Measurements from ENCODE around the gene TGFBR3.

Gene TGFBR3

DNA sequence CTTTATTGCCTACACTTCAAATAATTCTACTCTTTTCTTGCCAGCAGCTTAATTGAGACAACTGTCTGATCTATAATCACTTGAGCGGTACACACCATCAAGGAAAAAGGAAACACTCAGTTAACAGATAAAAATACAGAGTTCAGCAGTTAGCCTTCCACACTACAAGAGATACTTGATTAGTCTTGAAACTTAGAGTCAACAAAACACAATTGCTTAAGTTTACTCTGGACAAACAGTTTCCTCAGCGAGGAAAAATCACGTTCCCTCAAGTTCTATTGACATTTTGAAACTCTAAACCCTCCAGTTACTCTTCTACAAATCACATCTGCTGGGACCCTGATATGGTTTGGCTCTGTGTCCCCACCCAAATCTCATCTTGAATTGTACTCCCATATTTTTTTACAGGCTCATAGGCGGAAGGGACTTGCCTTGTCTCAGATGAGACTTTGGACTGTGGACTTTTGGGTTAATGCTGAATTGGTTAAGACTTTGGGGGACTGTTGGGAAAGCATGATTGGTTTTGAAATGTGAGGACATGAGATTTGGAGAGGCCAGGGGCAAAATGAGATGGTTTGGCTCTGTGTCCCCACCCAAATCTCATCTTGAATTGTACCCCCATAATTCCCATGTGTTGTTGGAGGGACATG, 244.9 kb downstream of the TGFBR3 start:
- no peak for DNase-seq (ENCODE audit: low read depth, low spot score)

- DNase-seq (ENCODE audit: low read depth, low spot score), result no peak
Observed at GRCh38 chr1:91637539-91637994, 248.4 kb downstream of the TGFBR3 start.

- no peak for DNase-seq (ENCODE audit: low read depth, low spot score)
Observed at GRCh38 chr1:91635763-91636162, 250.2 kb downstream of the TGFBR3 start.

DNA sequence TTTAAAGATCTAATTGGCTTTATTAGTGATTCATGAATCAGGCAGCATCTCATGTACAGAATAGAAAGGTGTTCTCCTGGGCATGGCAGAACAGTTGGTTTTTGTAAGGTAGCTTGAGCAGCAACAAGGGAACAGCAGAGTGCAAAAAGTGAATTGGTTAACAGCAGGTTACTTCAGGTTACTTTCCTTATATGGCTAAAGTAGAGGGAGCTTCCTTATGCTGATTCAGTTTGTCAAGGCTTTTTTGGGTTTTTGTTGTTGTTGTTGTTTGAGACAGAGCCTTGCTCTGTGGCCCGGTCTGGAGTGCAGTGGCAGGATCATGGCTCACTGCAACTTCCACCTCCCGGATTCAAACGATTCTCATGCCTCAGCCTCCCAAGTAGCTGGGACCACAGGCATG, 252.5 kb downstream of the TGFBR3 start:
- DNase-seq (ENCODE audit: low read depth, low spot score), result no peak

DNA sequence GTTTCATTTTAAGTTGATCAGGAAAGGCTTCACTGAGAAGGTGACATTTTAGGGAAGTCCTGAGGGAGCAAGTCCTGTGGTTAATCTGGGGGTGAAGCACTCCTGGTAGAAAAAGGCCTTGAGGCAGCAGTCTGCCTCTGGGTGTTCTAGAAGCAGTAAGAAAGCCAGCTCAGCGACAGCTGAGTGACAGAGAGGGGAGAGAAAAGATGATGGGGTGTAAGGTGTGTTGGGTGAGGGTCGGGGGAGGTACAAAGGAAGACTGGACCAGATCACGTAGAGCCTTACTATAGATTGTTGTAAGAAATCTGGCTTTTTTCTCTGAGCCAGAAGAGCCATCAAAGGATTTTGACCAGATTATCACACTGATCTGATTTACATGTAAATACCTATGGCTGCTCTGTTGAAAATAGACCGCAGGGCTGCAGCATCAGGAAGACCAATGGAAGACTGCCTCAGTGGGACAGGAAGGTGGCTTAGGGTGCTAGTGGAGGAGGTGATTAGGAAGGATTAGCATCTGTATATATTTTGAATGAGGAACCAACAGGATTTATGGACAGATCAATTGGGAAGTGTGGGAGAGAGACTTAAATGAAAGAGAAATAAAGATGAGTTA, 254.1 kb downstream of the TGFBR3 start:
- DNase-seq (ENCODE audit: low read depth, low spot score), result no peak

DNA sequence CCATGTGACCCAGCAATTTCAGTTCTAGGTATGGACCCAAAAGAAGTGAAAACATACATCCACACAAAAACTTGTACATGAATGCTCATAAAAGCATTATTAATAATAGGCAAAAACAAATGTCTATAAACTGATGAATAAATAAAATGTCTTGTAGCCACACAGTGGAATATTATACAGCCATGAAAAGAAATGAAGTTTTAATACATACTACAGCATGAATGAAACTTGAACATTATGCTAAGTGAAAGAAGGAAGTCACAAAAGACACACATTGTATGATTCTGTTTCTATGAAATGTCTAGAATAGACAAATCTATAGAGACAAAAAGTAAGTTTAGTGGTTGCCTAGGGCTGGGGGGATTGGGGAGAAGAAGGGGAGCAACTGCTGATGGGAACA, 255.1 kb downstream of the TGFBR3 start:
- DNase-seq (ENCODE audit: low read depth, low spot score), result no peak

Measured in activated CD4-positive, CD25-positive, alpha-beta regulatory T cell treated with anti-CD3 and anti-CD28 coated beads, Interleukin-2, amount 50 U/mL, for 16 hours (primary cell).